Vagina (tissue), 2 donors: ENCODE results near the gene TTI1. TPM values are rescaled to one million over a fixed set of nuclear protein-coding genes. Genes with fewer than 3 reads are reported as not detected.
A peak's percentile ranks its signal among the peaks of the same experiment; 100 is the strongest.

ENCODE experiments used
- DNase-seq, 2 donors: peaks; one replicate each; pipeline ENCODE4 v3.0.0-alpha.2; 2017; ENCODE audit errors: extremely low spot score in 2 of 2
- H3K27ac ChIP-seq: fragments of 200-600 bp; sonication (generic); one replicate; pipeline ENCODE4 v1.5.1; 2019
- H3K27me3 ChIP-seq: fragments of 200-600 bp; sonication (generic); one replicate; pipeline ENCODE4 v1.5.1; 2019
- H3K36me3 ChIP-seq, 2 donors: fragments of 200-600 bp; sonication (generic); one replicate each; pipeline ENCODE4 v1.5.1; 2017 to 2019
- H3K4me1 ChIP-seq: fragments of 200-600 bp; sonication (generic); one replicate; pipeline ENCODE4 v1.5.1; 2019
- H3K4me3 ChIP-seq, 2 donors: fragments of 200-600 bp; sonication (generic); 1 replicate in 1 of 2; 2 replicates in 1 of 2; pipeline ENCODE4 v1.5.1; 2016 to 2019
- H3K9me3 ChIP-seq: fragments of 200-600 bp; sonication (generic); one replicate; pipeline ENCODE4 v1.5.1; 2019
- CTCF ChIP-seq, 3 experiments: fragments of 450-650 bp in 2 of 3; fragments of 200-600 bp in 1 of 3; sonication (generic) in 1 of 3; IDR thresholded peaks; one replicate each; pipeline ENCODE4 v1.5.1; 2017 to 2019; ENCODE audit warnings: antibody characterized with exemption in 3 of 3, mild to moderate bottlenecking in 2 of 3, moderate library complexity in 2 of 3
- POLR2A ChIP-seq, 2 donors: fragments of 450-650 bp; IDR thresholded peaks; one replicate each; pipeline ENCODE4 v1.6.1; 2017; ENCODE audit warnings: antibody characterized with exemption in 2 of 2, mild to moderate bottlenecking in 2 of 2, moderate library complexity in 2 of 2
- POLR2AphosphoS5 ChIP-seq, 2 donors: sonication (generic); formaldehyde crosslinking; IDR thresholded peaks; one replicate each; pipeline ENCODE4 v1.9.0; 2017; ENCODE audit warnings: antibody characterized with exemption in 2 of 2, mild to moderate bottlenecking in 2 of 2, low read depth in 1 of 2; ENCODE audit not compliant: insufficient read depth in 1 of 2
- intact Hi-C: fragments of 100-400 bp; cut with DNase I; formaldehyde crosslinking; loops from one replicate; pipeline ENCODE4 v1.15.1; 2023
- total RNA-seq: library from RNA; depleted of rRNA; stranded (reverse); fragments of >200 nt; gene quantifications from one replicate; pipeline ENCODE4 v1.2.3, GENCODE V29; 2016

Gene TTI1
- total RNA-seq, 1 donor from 2014 or later = 13.5 TPM

GRCh38 chr20:37944456-37944981, 88.7 kb downstream of the TTI1 start:
- Histone ChIP-seq H3K9me3 (no peaks in the 10 kb centered on the region), H3K4me1 (no peaks in the 10 kb centered on the region), H3K27me3 (no peaks in the 10 kb centered on the region), H3K4me3 (no peak overlapping the region), H3K36me3 (no peaks in the 10 kb centered on the region), H3K27ac (no peak overlapping the region)
- DNase-seq = peak; percentile 58 to 94
- intact Hi-C loops = no loop called here
- TF ChIP-seq CTCF (IDR thresholded peaks at IDR 0.05) (no peak), POLR2AphosphoS5 (IDR thresholded peaks at IDR 0.05; ENCODE audit: insufficient read depth in 1 of 2, low read depth in 1 of 2) (no peak), POLR2A (IDR thresholded peaks at IDR 0.05) (no peak)

- H3K27ac ChIP-seq = no peak overlapping the region
- TF ChIP-seq POLR2A (IDR thresholded peaks at IDR 0.05) (no peak), CTCF (IDR thresholded peaks at IDR 0.05) (no peak), POLR2AphosphoS5 (IDR thresholded peaks at IDR 0.05; ENCODE audit: insufficient read depth in 1 of 2, low read depth in 1 of 2) (no peak)
- H3K4me3 ChIP-seq = no peak overlapping the region
- DNase-seq = peak; percentile 52 to 89
- no peaks in the 10 kb centered on the region for H3K36me3 ChIP-seq
- no peaks in the 10 kb centered on the region for H3K9me3 ChIP-seq
- intact Hi-C loops = no loop called here
- H3K27me3 ChIP-seq = no peaks in the 10 kb centered on the region
- H3K4me1 ChIP-seq = no peaks in the 10 kb centered on the region
These were observed 89.5 kb downstream of the TTI1 start for GRCh38 chr20:37943501-37944455.

GRCh38 chr20:37943033-37943432, 90.2 kb downstream of the TTI1 start:
- peak; percentile 40 to 47 for DNase-seq

GRCh38 chr20:37941992-37942391, 91.3 kb downstream of the TTI1 start:
- Histone ChIP-seq H3K4me3 (no peak overlapping the region), H3K9me3 (no peaks in the 10 kb centered on the region), H3K4me1 (no peaks in the 10 kb centered on the region), H3K36me3 (no peaks in the 10 kb centered on the region), H3K27ac (no peak overlapping the region), H3K27me3 (no peaks in the 10 kb centered on the region)
- peak in 1 of 2 donors; percentile 22 for DNase-seq
- intact Hi-C loops = no loop called here
- no peak for TF ChIP-seq POLR2A (IDR thresholded peaks at IDR 0.05)
- TF ChIP-seq POLR2AphosphoS5 (IDR thresholded peaks at IDR 0.05; ENCODE audit: insufficient read depth in 1 of 2, low read depth in 1 of 2) = no peak
- TF ChIP-seq CTCF (IDR thresholded peaks at IDR 0.05) = no peak

More at GRCh38 chr20:37943033-37943432, 90.2 kb downstream of the TTI1 start:
- no peaks in the 10 kb centered on the region for H3K9me3 ChIP-seq
- intact Hi-C loops = no loop called here
- H3K36me3 ChIP-seq = no peaks in the 10 kb centered on the region
- H3K4me1 ChIP-seq = no peaks in the 10 kb centered on the region
- no peak overlapping the region for H3K4me3 ChIP-seq
- H3K27me3 ChIP-seq = no peaks in the 10 kb centered on the region
- H3K27ac ChIP-seq = no peak overlapping the region
- TF ChIP-seq CTCF (IDR thresholded peaks at IDR 0.05) (no peak), POLR2AphosphoS5 (IDR thresholded peaks at IDR 0.05; ENCODE audit: insufficient read depth in 1 of 2, low read depth in 1 of 2) (no peak), POLR2A (IDR thresholded peaks at IDR 0.05) (no peak)

- intact Hi-C loops = no loop called here
- no peaks in the 10 kb centered on the region for H3K27me3 ChIP-seq
- no peaks in the 10 kb centered on the region for H3K9me3 ChIP-seq
- H3K27ac ChIP-seq = no peak overlapping the region
- TF ChIP-seq POLR2AphosphoS5 (IDR thresholded peaks at IDR 0.05; ENCODE audit: insufficient read depth in 1 of 2, low read depth in 1 of 2) = no peak
- no peak for TF ChIP-seq POLR2A (IDR thresholded peaks at IDR 0.05)
- no peak for TF ChIP-seq CTCF (IDR thresholded peaks at IDR 0.05)
- no peaks in the 10 kb centered on the region for H3K36me3 ChIP-seq
- DNase-seq = peak in 1 of 2 donors; percentile 58
- H3K4me3 ChIP-seq = no peak overlapping the region
- H3K4me1 ChIP-seq = no peaks in the 10 kb centered on the region
These were observed 91.9 kb downstream of the TTI1 start for GRCh38 chr20:37941332-37941731.
